Endothelial cell of umbilical vein (primary cell): Measurements from ENCODE around the gene UBL3. TPM values are rescaled to one million over a fixed set of nuclear protein-coding genes. Genes with fewer than 3 reads are reported as not detected.

Source experiments
- BruUV-seq: library from RNA; stranded (reverse); fragments of 400-500 nt; replicated peaks from 2 replicates; lab custom pipeline; 2021; lab: Mats Ljungman, UMichigan
- CTCF ChIA-PET: fragments of 300-600, 350-600 bp; sonication (Branson Sonifier 250); formaldehyde crosslinking; loops from one replicate; lab custom pipeline; 2021; ENCODE audit warnings: antibody characterized with exemption, inconsistent platforms; lab: Charles Lee
- POLR2A ChIA-PET: fragments of 300-600, 350-600 bp; sonication (Branson Sonifier 250); formaldehyde crosslinking; loops from one replicate; lab custom pipeline; 2021; ENCODE audit warnings: antibody characterized with exemption, inconsistent platforms; lab: Charles Lee
- DNase-seq: peaks from one replicate; pipeline ENCODE4 v3.0.0-alpha.2; 2011; ENCODE audit warnings: low read depth, low spot score
- FAIRE-seq: peaks from 2 replicates; lab custom pipeline; 2011; peaks lifted over from hg19 to GRCh38; lab: Jason Lieb, UNC
- H2AFZ ChIP-seq: 2 replicates; pipeline ENCODE4 v1.6.0; 2012; ENCODE audit warnings: low read depth, low read length, control low read depth, inconsistent platforms
- H3K27ac ChIP-seq: 2 replicates; pipeline ENCODE4 v1.5.1; 2011; ENCODE audit warnings: low read depth, mild to moderate bottlenecking, control low read depth, low read length, moderate library complexity; ENCODE audit not compliant: insufficient read depth
- H3K27me3 ChIP-seq, 2 experiments: 2 replicates each; pipeline versions ENCODE4 v1.6.0 to v1.6.1; 2011; ENCODE audit warnings: low read length in 2 of 2, mixed read lengths in 1 of 2; ENCODE audit not compliant: control insufficient read depth in 2 of 2, insufficient read depth in 2 of 2
- H3K36me3 ChIP-seq, 2 experiments: 2 replicates in 1 of 2; 3 replicates in 1 of 2; pipeline ENCODE4 v1.5.1; 2011; ENCODE audit warnings: low read length in 2 of 2, mild to moderate bottlenecking in 1 of 2, moderate library complexity in 1 of 2; ENCODE audit not compliant: control insufficient read depth in 2 of 2, insufficient read depth in 2 of 2; ENCODE audit errors: extremely low read depth in 1 of 2
- H3K4me1 ChIP-seq: 3 replicates; pipeline ENCODE4 v1.5.1; 2011; ENCODE audit warnings: mild to moderate bottlenecking, low read length; ENCODE audit not compliant: control insufficient read depth, insufficient read depth; ENCODE audit errors: extremely low read depth
- H3K4me2 ChIP-seq: 2 replicates; pipeline ENCODE4 v1.6.1; 2011; ENCODE audit warnings: low read length, control low read depth, mixed read lengths; ENCODE audit not compliant: insufficient read depth
- H3K4me3 ChIP-seq, 3 experiments: fragments of 200-600 bp in 1 of 3; sonication (generic), shearing (Covaris generic) in 1 of 3; replicated peaks in 1 of 3; 2 replicates each; pipeline ENCODE4 v1.5.1; 2011 to 2016; ENCODE audit warnings: control low read depth in 3 of 3, low read length in 3 of 3, mild to moderate bottlenecking in 2 of 3, inconsistent platforms in 1 of 3, low read depth in 1 of 3, moderate library complexity in 1 of 3; ENCODE audit not compliant: insufficient read depth in 1 of 3
- H3K79me2 ChIP-seq: 2 replicates; pipeline ENCODE4 v1.6.0; 2012; ENCODE audit warnings: low read length, inconsistent platforms; ENCODE audit not compliant: control insufficient read depth, insufficient read depth
- H3K9ac ChIP-seq: replicated peaks from 2 replicates; pipeline ENCODE3; 2011; ENCODE audit warnings: low read length, control low read depth; ENCODE audit not compliant: insufficient read depth; ENCODE audit errors: extremely low read depth
- H3K9me1 ChIP-seq: replicated peaks from 3 replicates; pipeline ENCODE4 v1.6.0; 2011; ENCODE audit warnings: mild to moderate bottlenecking, low read length; ENCODE audit not compliant: control insufficient read depth, insufficient read depth; ENCODE audit errors: extremely low read depth
- H3K9me3 ChIP-seq: replicated peaks from 2 replicates; pipeline ENCODE4 v1.5.1; 2012; ENCODE audit warnings: low read length, inconsistent platforms; ENCODE audit not compliant: control insufficient read depth, insufficient read depth
- H4K20me1 ChIP-seq: replicated peaks from 2 replicates; pipeline ENCODE3; 2011; ENCODE audit warnings: mild to moderate bottlenecking, low read length; ENCODE audit not compliant: control insufficient read depth, insufficient read depth; ENCODE audit errors: extremely low read depth
- EZH2 ChIP-seq: IDR thresholded peaks from 2 replicates; pipeline ENCODE4 v1.6.1; 2012; ENCODE audit warnings: borderline replicate concordance, low read depth, mild to moderate bottlenecking, moderate library complexity, low read length, inconsistent platforms; ENCODE audit not compliant: severe bottlenecking
- FOS ChIP-seq: IDR thresholded peaks from 2 replicates; pipeline ENCODE4 v1.6.1; 2011; ENCODE audit warnings: mild to moderate bottlenecking, low read length, moderate library complexity, borderline replicate concordance; ENCODE audit not compliant: insufficient read depth
- GATA2 ChIP-seq: IDR thresholded peaks from 2 replicates; pipeline ENCODE4 v1.7.0; 2011; ENCODE audit warnings: low read depth, mild to moderate bottlenecking, moderate library complexity, mixed read lengths, low read length; ENCODE audit not compliant: insufficient read length, insufficient read depth
- JUN ChIP-seq: IDR thresholded peaks from 2 replicates; pipeline ENCODE4 v1.6.1; 2011; ENCODE audit warnings: borderline replicate concordance, low read depth; ENCODE audit not compliant: insufficient read length, insufficient read depth
- MAX ChIP-seq: IDR thresholded peaks from 2 replicates; pipeline ENCODE4 v1.6.1; 2011; ENCODE audit not compliant: insufficient read depth, insufficient read length
- MYC ChIP-seq: IDR thresholded peaks from one replicate; pipeline ENCODE4 v1.6.1; 2011; ENCODE audit warnings: mild to moderate bottlenecking, low read depth, low read length
- POLR2A ChIP-seq: IDR thresholded peaks from 2 replicates; pipeline ENCODE4 v1.6.1; 2012; ENCODE audit warnings: low read depth, mild to moderate bottlenecking, control low read depth, low read length
- POLR2AphosphoS5 ChIP-seq: IDR thresholded peaks from 2 replicates; pipeline ENCODE4 v1.6.1; 2012; ENCODE audit warnings: low read depth, mild to moderate bottlenecking, control low read depth, low read length, moderate library complexity; ENCODE audit not compliant: insufficient read depth
- dilution Hi-C: fragments of 300-500 bp; cut with MboI; formaldehyde crosslinking; loops from one replicate; pipeline ENCODE4 v1.15.0; 2019; ENCODE audit warnings: low sequenced_read_pairs; ENCODE audit not compliant: extremely low pct_ligation_motif_present
- intact Hi-C: fragments of 100-400 bp; cut with micrococcal nuclease; formaldehyde crosslinking; loops from one replicate; pipeline ENCODE4 v1.10.0; 2022
- polyA plus RNA-seq, 4 experiments: library from polyadenylated mRNA; depleted of rRNA in 3 of 4; stranded (reverse) in 3 of 4; unstranded in 1 of 4; fragments of >200 nt; gene quantifications; 2 replicates each; pipeline versions ENCODE4 v1.2.1 to v1.2.3, GENCODE V29; 2011 to 2012; ENCODE audit warnings: missing spikeins in 1 of 4
- total RNA-seq: library from RNA; stranded (reverse); gene quantifications from 2 replicates; pipeline ENCODE4 v1.2.3, GENCODE V29; 2021
- TF ChIP-seq, protein P1 (sequence below), 2 donors: IDR thresholded peaks; 1 replicate in 1 of 2; 2 replicates in 1 of 2; pipeline ENCODE4 v1.5.1; 2011; ENCODE audit warnings: low read length in 2 of 2, mild to moderate bottlenecking in 2 of 2, moderate library complexity in 2 of 2, control low read depth in 1 of 2, inconsistent platforms in 1 of 2, low read depth in 1 of 2; ENCODE audit not compliant: insufficient read depth in 1 of 2; ENCODE audit errors: extremely low read depth in 1 of 2

The UBL3 gene
- total and polyA plus RNA-seq, 2 donors (not counting 3 experiments of a cell fraction or from before 2014, with no cell fraction given), result 4.8 to 11.8 TPM

GRCh38 chr13:29786698-29787097, 63.7 kb downstream of the UBL3 start:
- Histone ChIP-seq H3K4me3 (no peak overlapping the region), H3K4me2 (no peak overlapping the region), H3K36me3 (no peaks in the 10 kb centered on the region), H3K27me3 (no peaks in the 10 kb centered on the region), H3K79me2 (no peaks in the 10 kb centered on the region), H4K20me1 (peaks cover 3% of the 10 kb centered on the region), H3K9ac (no peak overlapping the region), H2AFZ (no peak overlapping the region), H3K9me1 (no peaks in the 10 kb centered on the region), H3K27ac (no peak overlapping the region), H3K4me1 (no peaks in the 10 kb centered on the region), H3K9me3 (no peaks in the 10 kb centered on the region)
- dilution Hi-C loops (no loop called here), intact Hi-C loops (no loop called here)
- ChIA-PET POLR2A (no interaction called here), CTCF (interaction anchor here (0.7 to 2.5 kb wide), 5 partner anchors 12 to 326 kb away, joined by 3 to 10 read pairs (median 6); partner anchors contain the start of gene UBL3)
- no peak for DNase-seq
- no TSS peak for BruUV-seq
- no peak for FAIRE-seq
- TF ChIP-seq EZH2, result no peak
- TF ChIP-seq MYC, result no peak
- no peak for TF ChIP-seq POLR2A
- TF ChIP-seq, protein P1, sequence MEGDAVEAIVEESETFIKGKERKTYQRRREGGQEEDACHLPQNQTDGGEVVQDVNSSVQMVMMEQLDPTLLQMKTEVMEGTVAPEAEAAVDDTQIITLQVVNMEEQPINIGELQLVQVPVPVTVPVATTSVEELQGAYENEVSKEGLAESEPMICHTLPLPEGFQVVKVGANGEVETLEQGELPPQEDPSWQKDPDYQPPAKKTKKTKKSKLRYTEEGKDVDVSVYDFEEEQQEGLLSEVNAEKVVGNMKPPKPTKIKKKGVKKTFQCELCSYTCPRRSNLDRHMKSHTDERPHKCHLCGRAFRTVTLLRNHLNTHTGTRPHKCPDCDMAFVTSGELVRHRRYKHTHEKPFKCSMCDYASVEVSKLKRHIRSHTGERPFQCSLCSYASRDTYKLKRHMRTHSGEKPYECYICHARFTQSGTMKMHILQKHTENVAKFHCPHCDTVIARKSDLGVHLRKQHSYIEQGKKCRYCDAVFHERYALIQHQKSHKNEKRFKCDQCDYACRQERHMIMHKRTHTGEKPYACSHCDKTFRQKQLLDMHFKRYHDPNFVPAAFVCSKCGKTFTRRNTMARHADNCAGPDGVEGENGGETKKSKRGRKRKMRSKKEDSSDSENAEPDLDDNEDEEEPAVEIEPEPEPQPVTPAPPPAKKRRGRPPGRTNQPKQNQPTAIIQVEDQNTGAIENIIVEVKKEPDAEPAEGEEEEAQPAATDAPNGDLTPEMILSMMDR (IDR thresholded peaks at IDR 0.05; ENCODE audit: extremely low read depth in 1 of 2, insufficient read depth in 1 of 2, low read depth in 1 of 2, low read length in 2 of 2), result no peak
- TF ChIP-seq JUN, result no peak
- no peak for TF ChIP-seq MAX
- TF ChIP-seq FOS, result no peak
- no peak for TF ChIP-seq GATA2
- TF ChIP-seq POLR2AphosphoS5, result no peak
